BE2C (cell line): Measurements from ENCODE around the gene PDF.
A peak's percentile ranks its signal among the peaks of the same experiment; 100 is the strongest.
"Not testable (repeated sequence)": the region's sequence is repeated elsewhere in the genome, so short reads cannot be mapped to it uniquely, and the experiment has no call there.

Experiments used
- DNase-seq: peaks from one replicate; pipeline ENCODE4 v3.0.0-alpha.2; 2020
- H3K27me3 ChIP-seq: fragments of 250-450 bp; sonication (Bioruptor Pico); 2 replicates; pipeline ENCODE4 v1.5.1; 2020; ENCODE audit warnings: mild to moderate bottlenecking
- H3K36me3 ChIP-seq: fragments of 250-450 bp; sonication (Bioruptor Pico); 2 replicates; pipeline ENCODE4 v1.5.1; 2020; ENCODE audit warnings: mild to moderate bottlenecking
- H3K4me1 ChIP-seq: fragments of 250-450 bp; sonication (Bioruptor Pico); 2 replicates; pipeline ENCODE4 v1.5.1; 2020
- H3K4me3 ChIP-seq: 2 replicates; pipeline ENCODE4 v1.5.1; 2011; ENCODE audit warnings: low read depth, low read length
- H3K9me3 ChIP-seq: fragments of 250-450 bp; sonication (Bioruptor Pico); 2 replicates; pipeline ENCODE4 v1.5.1; 2020
- CTCF ChIP-seq: IDR thresholded peaks from 2 replicates; pipeline ENCODE4 v1.5.1; 2012; ENCODE audit warnings: mild to moderate bottlenecking, low read depth, low read length

Gene PDF

GRCh38 chr16:69301187-69301586 is 29.2 kb downstream of the PDF start:
- H3K4me3 ChIP-seq = no peak overlapping the region
- no peak for TF ChIP-seq CTCF
- no peaks in the 10 kb centered on the region for H3K27me3 ChIP-seq
- H3K36me3 ChIP-seq = peaks cover 23% of the 10 kb centered on the region
- no peak for DNase-seq
- H3K4me1 ChIP-seq = no peaks in the 10 kb centered on the region
- H3K9me3 ChIP-seq = no peaks in the 10 kb centered on the region

GRCh38 chr16:69298261-69298660 is 32.1 kb downstream of the PDF start:
- no peaks in the 10 kb centered on the region for H3K4me1 ChIP-seq
- DNase-seq = no peak
- H3K4me3 ChIP-seq = no peak overlapping the region
- TF ChIP-seq CTCF = no peak
- peaks cover 23% of the 10 kb centered on the region for H3K36me3 ChIP-seq
- no peaks in the 10 kb centered on the region for H3K27me3 ChIP-seq
- no peaks in the 10 kb centered on the region for H3K9me3 ChIP-seq

GRCh38 chr16:69296771-69297170 is 33.6 kb downstream of the PDF start:
- H3K9me3 ChIP-seq, H3K4me1 ChIP-seq, H3K27me3 ChIP-seq, DNase-seq, H3K4me3 ChIP-seq: not testable (repeated sequence)
- peaks cover 17% of the 10 kb centered on the region for H3K36me3 ChIP-seq

- H3K4me3 ChIP-seq = no peak overlapping the region
- no peaks in the 10 kb centered on the region for H3K9me3 ChIP-seq
- no peak for DNase-seq
- no peaks in the 10 kb centered on the region; the same call in 1 of the 2 replicates for H3K36me3 ChIP-seq
- no peaks in the 10 kb centered on the region for H3K4me1 ChIP-seq
- no peaks in the 10 kb centered on the region for H3K27me3 ChIP-seq
- no peak for TF ChIP-seq CTCF
Measured at GRCh38 chr16:69294051-69294450, 36.3 kb downstream of the PDF start.

- Histone ChIP-seq H3K9me3 (no peaks in the 10 kb centered on the region), H3K4me1 (no peaks in the 10 kb centered on the region), H3K4me3 (no peak overlapping the region), H3K36me3 (no peaks in the 10 kb centered on the region; the same call in 1 of the 2 replicates), H3K27me3 (no peaks in the 10 kb centered on the region)
- no peak for TF ChIP-seq CTCF
- DNase-seq = no peak
Measured at GRCh38 chr16:69293401-69293800, 37.0 kb downstream of the PDF start.

- not testable (repeated sequence) for H3K9me3 ChIP-seq, H3K4me3 ChIP-seq, H3K27me3 ChIP-seq, H3K36me3 ChIP-seq, H3K4me1 ChIP-seq, DNase-seq
Measured at GRCh38 chr16:69291657-69292056, 38.7 kb downstream of the PDF start.

- Histone ChIP-seq H3K27me3 (no peaks in the 10 kb centered on the region), H3K36me3 (peaks cover 6% of the 10 kb centered on the region; the same call in 1 of the 2 replicates), H3K4me3 (no peak overlapping the region), H3K4me1 (no peaks in the 10 kb centered on the region), H3K9me3 (no peaks in the 10 kb centered on the region)
- TF ChIP-seq CTCF = peak; percentile 57; the same call in 1 of the 2 replicates
- peak; percentile 43 for DNase-seq
Measured at GRCh38 chr16:69286941-69287713, 43.3 kb downstream of the PDF start.
